Measurements from ENCODE around the gene GRAMD1A.
"Not testable (repeated sequence)": the region's sequence is repeated elsewhere in the genome, so short reads cannot be mapped to it uniquely, and the experiment has no call there.

The GRAMD1A gene

DNA sequence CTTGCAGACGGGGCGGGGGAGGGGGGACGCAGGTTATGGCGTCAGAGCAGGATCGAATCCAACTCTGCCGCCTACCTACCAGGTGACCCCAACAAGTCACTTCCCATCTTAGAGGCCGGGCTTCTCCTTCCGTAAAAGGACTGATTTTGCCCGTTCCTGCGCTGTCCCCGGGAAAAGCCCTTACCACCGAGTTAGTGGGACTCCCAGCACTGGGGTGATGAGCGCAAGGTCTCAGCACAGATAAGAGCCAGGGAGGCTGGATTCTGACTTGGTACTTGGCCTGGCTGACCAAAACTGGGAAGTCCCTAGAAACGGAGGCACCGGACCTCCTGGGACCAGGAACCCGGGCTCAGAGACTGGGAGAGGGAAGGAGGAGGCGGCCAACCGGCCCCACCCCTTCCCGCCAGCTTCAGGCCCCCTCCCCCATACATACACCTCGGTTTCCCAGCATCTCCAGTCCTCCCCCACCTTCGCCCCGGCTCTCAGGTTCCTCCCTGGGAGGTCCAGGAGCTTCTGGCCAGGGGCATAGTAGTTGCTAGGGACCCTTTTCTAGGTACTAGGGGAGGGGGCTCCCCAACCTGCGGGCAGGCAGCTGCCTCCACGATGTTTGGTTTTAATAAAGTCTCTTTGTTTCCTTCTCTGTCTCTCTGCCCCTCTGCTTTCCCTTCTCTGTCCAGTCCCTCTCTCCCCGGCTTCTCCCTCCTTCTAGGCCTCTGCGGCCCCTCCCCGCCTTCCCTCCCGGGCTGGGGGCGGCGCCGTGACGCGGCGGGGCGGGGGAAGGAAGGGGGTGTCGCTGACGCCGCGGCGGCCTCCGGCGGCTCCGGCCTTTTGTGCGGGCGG lies at the start of gene GRAMD1A:
TSS of gene GRAMD1A (plus strand) at position 826 of the 840 bp plus-strand sequence. CDS start 156 bp downstream, outside the sequence.
- DNase-seq: peak; percentile 87

- DNase-seq: no peak
Observed at GRCh38 chr19:34953092-34953491, 47.0 kb upstream of the GRAMD1A start.

GRCh38 chr19:34957830-34958751 lies 42.0 kb upstream of the GRAMD1A start:
- no peak for DNase-seq

- DNase-seq: no peak
Observed at GRCh38 chr19:34959021-34959420, 41.1 kb upstream of the GRAMD1A start.

GRCh38 chr19:34960103-34960805 lies 39.9 kb upstream of the GRAMD1A start:
- DNase-seq: no peak

GRCh38 chr19:34960940-34961679 lies 39.0 kb upstream of the GRAMD1A start:
- no peak for DNase-seq

DNA sequence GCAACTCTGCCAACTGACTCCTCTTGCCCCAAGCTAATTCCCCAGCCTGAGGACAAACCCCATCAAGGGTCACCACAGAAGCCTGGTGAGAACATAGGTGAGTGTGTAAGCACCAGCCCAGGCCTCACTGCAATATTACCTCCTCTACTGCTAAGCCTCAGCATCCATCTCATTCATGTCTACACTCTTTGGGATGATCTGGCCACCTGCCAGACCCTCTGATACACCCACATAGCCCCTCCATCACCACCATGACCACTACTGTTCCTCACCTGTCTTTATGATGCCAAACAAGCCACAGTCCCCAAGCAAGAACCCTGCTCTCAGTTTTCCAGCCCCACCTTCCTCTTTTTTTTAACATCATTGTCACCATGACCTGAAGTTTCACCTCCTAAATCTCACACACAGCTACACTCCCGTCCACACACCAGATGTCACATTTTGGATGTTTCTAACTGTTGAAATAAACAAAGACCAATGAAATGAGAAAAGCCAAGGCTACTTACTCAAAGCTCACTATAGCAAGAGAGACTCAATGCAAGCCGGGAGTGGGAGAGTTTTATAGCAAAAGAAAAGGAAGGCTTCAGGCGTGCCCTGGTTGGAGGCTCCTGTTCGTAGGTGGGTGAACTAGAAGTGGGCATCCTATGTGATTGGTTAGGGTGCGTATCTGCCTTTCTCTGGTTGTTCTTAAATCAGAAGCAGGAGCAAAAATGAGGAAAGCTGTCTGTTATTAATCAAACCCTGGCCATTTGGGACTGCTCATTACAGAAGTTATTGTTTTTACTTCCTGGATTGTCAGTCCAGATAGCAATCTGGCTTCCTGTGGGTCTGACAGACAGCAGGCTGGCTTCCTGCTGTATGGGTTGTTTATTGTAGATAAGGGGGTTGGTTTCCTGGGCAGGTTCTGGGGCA lies 38.1 kb upstream of the GRAMD1A start:
- no peak for DNase-seq

DNA sequence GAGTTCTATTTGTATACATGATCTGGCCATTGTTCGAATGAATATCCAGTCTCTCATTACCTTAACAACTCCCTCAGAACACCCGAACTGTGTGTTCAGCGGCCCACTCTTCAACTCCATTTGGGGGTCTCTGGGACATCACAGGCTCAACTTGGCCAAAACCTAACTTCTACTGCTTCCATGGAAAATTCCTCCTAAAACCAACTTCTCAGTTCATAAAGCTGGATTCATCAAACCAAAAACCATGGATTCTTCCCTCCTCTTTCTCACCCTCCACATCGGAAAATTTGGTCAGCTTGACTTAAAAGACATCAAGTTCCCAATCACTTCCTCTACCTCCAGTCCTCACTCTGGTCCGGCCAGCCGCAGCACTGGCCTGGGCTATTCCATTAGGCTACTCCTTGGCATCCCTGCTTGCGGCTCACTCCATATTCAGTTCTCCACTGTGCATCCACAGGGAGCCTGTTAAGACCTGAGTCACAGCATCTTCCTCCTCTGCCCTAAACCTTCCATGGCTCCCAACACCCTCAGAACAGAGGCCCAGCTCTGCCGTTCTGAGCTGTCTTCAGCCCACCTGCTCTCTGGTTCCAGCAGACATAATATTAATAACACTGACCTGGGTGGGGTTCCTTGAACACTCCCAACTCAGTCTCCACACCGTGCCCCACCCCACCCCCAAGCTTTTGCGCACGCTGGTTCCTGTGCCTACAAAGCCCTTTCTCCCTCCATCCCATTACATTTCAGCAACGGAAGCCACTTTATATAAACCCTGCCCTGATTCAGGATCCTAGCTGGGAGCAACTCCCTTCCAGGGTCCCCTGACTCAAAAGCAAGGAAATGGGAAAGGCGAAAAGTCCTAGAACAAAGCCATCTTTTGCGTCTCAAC lies 37.2 kb upstream of the GRAMD1A start:
- DNase-seq: peak; percentile 36

DNA sequence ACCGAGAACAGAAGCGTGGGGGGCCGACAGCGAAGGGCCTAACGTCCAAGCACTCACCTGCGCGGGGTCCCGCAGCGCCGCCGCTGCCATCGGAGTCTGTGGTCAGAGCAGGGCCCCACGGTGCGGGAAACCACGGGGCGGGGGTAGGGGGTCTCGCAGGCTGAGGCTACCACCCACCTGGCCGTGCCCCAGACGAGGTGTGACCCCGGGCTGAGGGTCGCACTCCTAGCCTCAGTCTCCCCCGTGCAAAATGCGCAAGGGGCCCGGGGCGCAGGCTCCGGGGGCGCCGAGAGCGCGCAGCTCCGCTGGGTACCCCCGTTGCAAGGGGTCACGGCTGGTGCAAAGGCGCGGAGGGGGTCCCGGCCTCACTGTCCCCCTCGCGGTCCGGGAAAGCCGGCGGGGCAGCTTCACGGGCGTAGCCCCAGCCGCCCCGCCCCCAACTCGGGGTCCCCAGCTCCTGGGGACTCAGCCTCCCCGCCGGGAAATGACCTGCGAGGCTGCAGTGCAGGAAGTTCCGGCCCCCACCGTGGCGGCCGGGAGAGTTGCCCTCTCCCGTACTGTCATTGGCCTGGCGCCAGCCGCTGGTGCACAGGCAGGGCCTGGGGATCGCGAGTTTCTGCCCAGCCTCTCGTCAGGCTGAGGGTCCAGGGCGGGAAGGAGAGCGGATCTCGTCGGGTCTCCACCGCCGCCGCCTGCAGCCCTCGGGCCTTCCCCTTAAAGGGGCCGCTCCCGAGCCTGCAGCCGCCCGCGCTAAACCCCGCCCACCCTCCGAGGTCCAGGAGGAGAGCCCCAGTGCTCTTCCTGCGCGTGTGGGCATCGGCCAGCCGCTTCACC lies 36.3 kb upstream of the GRAMD1A start, which contains the start of gene ZNF792:
TSS of gene ZNF792 (minus strand) at position 657 of the 834 bp plus-strand sequence. CDS start at position 90, 567 bp downstream.
- peak; percentile 78 for DNase-seq

DNA sequence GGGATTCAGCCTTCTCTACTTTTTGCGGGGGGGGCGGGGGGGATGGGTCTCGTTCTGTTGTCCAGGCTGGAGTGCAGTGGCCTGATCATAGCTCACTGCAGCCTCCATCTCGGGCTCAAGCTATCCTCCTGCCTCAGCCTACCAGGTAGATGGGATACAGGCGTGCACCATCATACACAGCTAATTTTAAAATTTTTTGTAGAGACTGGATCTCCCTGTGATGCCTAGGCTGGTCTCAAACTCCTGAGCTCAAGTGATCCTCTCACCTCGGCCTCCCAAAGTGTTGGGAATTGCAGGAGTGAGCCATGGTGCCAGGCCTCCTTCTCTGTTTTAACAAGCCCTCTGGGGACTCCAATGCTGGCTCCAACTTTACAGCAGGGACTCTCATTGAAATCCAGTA lies 35.5 kb upstream of the GRAMD1A start:
- DNase-seq: no peak

GRCh38 chr19:34965505-34965904 lies 34.6 kb upstream of the GRAMD1A start:
- DNase-seq: not testable (repeated sequence)

GRCh38 chr19:34967551-34967950 lies 32.6 kb upstream of the GRAMD1A start:
- no peak for DNase-seq

DNA sequence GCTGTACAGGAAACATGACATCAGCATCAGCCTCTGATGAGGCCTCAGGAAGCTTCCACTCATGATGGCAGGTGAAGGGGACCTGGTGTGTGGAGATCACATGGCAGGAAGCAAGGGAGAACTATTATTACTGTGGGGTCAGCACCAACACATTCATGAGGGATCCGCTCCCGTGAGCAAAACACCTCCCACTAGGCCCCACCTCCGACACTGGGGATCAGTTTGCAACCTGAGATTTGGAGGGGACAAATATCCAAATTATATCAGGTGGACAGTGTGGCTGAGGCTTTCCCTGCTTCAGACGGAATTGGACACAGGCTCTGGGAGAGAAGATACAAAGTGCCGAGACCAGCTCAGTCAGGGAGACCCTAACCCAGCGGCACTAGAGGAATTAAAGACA lies 30.4 kb upstream of the GRAMD1A start:
- DNase-seq: no peak

GRCh38 chr19:34970185-34970780 lies 29.8 kb upstream of the GRAMD1A start:
- not testable (repeated sequence) for DNase-seq

- no peak for DNase-seq
Observed at GRCh38 chr19:34972163-34972705, 27.9 kb upstream of the GRAMD1A start.

DNA sequence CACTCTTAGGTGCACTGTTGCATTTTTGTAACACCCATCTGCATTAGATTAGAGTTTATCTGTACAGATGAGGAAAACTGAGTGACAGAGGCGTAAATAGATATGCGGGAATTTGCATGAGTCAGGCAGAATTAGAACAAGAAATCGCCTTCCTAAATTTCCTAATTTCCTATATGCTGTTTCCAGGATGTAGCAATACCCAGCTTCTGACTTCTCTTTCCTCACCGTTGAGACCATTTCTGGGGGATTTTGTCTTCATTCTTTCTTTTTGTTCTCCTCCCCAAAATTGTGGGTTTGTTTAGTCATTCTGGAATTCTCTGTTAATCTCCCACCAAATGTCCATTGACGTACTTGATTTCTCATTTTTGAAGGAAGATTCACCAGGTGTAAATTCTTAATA lies 25.5 kb upstream of the GRAMD1A start:
- no peak for DNase-seq

- no peak for DNase-seq
Observed at GRCh38 chr19:34975056-34975455, 25.1 kb upstream of the GRAMD1A start.

GRCh38 chr19:34976611-34977010 lies 23.5 kb upstream of the GRAMD1A start:
- no peak for DNase-seq

All from stimulated activated CD4-positive, alpha-beta T cell treated with anti-CD3 and anti-CD28 coated beads, Interleukin-15, amount 100 ng/mL, for 24 hours (primary cell).